HCT116 (cell line): ENCODE measurements around the gene WDR88. TPM values are rescaled to one million over a fixed set of nuclear protein-coding genes. Genes with fewer than 3 reads are reported as not detected.
"Not testable (repeated sequence)": the region's sequence is repeated elsewhere in the genome, so short reads cannot be mapped to it uniquely, and the experiment has no call there.

Experiments used
- ATAC-seq: fragments of 200-7000 bp; cut with Tn5 transposase; 2 replicates; pipeline ENCODE4 v1.9.1; 2020; ENCODE audit warnings: mild to moderate bottlenecking, moderate library complexity
- BruUV-seq: library from RNA; stranded (reverse); fragments of 400-500 nt; replicated peaks from 2 replicates; lab custom pipeline; 2021; lab: Mats Ljungman, UMichigan
- CTCF ChIA-PET: fragments of 300-600 bp; sonication (Branson Sonifier 250); formaldehyde crosslinking; loops from one replicate; lab custom pipeline; 2021; ENCODE audit warnings: antibody characterized with exemption; lab: Charles Lee
- POLR2A ChIA-PET: fragments of 300-600, 350-600 bp; sonication (Branson Sonifier 250); formaldehyde crosslinking; loops from one replicate; lab custom pipeline; 2021; ENCODE audit warnings: antibody characterized with exemption; lab: Charles Lee
- RAD21 ChIA-PET, 2 experiments: fragments of 300-600 bp; sonication (Branson Sonifier 250); formaldehyde crosslinking; loops; one replicate each; lab custom pipeline; 2023; ENCODE audit warnings: low total read pairs in 2 of 2; ENCODE audit not compliant: uncharacterized antibody in 2 of 2, unreplicated experiment in 2 of 2, low non-redundant PET in 1 of 2; lab: Charles Lee
- DNase-seq: peaks from one replicate; pipeline ENCODE4 v3.0.0-alpha.2; 2010; ENCODE audit warnings: low read depth, low spot score
- H2AFZ ChIP-seq: fragments of 200-600 bp; shearing (Covaris generic), sonication (generic); 2 replicates; pipeline ENCODE4 v1.6.1; 2017; ENCODE audit warnings: low read depth, mixed run types, mixed read lengths, antibody characterized with exemption, low read length; ENCODE audit not compliant: poor library complexity, severe bottlenecking
- H3K27ac ChIP-seq: 2 replicates; pipeline ENCODE4 v1.5.1; 2012; ENCODE audit warnings: low read depth, low read length
- H3K27me3 ChIP-seq: fragments of 200-600 bp; sonication (generic); 2 replicates; pipeline ENCODE4 v1.6.1; 2016; ENCODE audit warnings: mixed run types, low read length, mixed read lengths; ENCODE audit not compliant: insufficient read depth
- H3K36me3 ChIP-seq, 2 experiments: fragments of 200-500 bp in 1 of 2; fragments of 200-600 bp in 1 of 2; sonication (Bioruptor generic) in 1 of 2; sonication (generic) in 1 of 2; 2 replicates each; pipeline versions ENCODE4 v1.5.1 to v1.6.1; 2014 to 2016; ENCODE audit warnings: low read length in 2 of 2, inconsistent platforms in 1 of 2, mixed read lengths in 1 of 2, mixed run types in 1 of 2; ENCODE audit not compliant: insufficient read depth in 2 of 2, control insufficient read depth in 1 of 2
- H3K4me1 ChIP-seq, 2 experiments: fragments of 200-600 bp in 1 of 2; sonication (generic) in 1 of 2; 2 replicates each; pipeline versions ENCODE4 v1.5.1 to v1.6.1; 2012 to 2017; ENCODE audit warnings: low read length in 2 of 2, inconsistent platforms in 1 of 2, mild to moderate bottlenecking in 1 of 2, mixed read lengths in 1 of 2, mixed run types in 1 of 2, moderate library complexity in 1 of 2; ENCODE audit not compliant: insufficient read depth in 2 of 2, control insufficient read depth in 1 of 2
- H3K4me2 ChIP-seq: fragments of 200-600 bp; sonication (generic); 2 replicates; pipeline ENCODE4 v1.6.1; 2017; ENCODE audit warnings: mixed run types, low read length, mixed read lengths
- H3K4me3 ChIP-seq, 2 experiments: fragments of 200-600 bp in 1 of 2; sonication (generic) in 1 of 2; replicated peaks in 1 of 2; 2 replicates each; pipeline ENCODE4 v1.5.1; 2011 to 2016; ENCODE audit warnings: low read length in 2 of 2, control low read depth in 1 of 2, low read depth in 1 of 2, mild to moderate bottlenecking in 1 of 2, mixed read lengths in 1 of 2, mixed run types in 1 of 2
- H3K79me2 ChIP-seq: fragments of 200-600 bp; sonication (generic); 2 replicates; pipeline ENCODE4 v1.6.1; 2017; ENCODE audit warnings: mild to moderate bottlenecking, mixed run types, low read length, moderate library complexity, mixed read lengths; ENCODE audit not compliant: insufficient read depth
- H3K9ac ChIP-seq: fragments of 200-600 bp; sonication (generic); 2 replicates; pipeline ENCODE4 v1.6.1; 2016; ENCODE audit warnings: low read length, mixed read lengths
- H3K9me2 ChIP-seq: fragments of 200-600 bp; sonication (generic), shearing (Covaris generic); 2 replicates; pipeline ENCODE4 v1.6.1; 2017; ENCODE audit warnings: mixed run types, mild to moderate bottlenecking, moderate library complexity; ENCODE audit not compliant: insufficient read depth
- H3K9me3 ChIP-seq, 2 experiments: fragments of 200-500 bp in 1 of 2; fragments of 200-600 bp in 1 of 2; sonication (Bioruptor generic) in 1 of 2; sonication (generic) in 1 of 2; 2 replicates each; pipeline ENCODE4 v1.6.1; 2014 to 2017; ENCODE audit warnings: low read length in 2 of 2, mixed read lengths in 2 of 2, inconsistent platforms in 1 of 2, low read depth in 1 of 2, mild to moderate bottlenecking in 1 of 2, mixed run types in 1 of 2, moderate library complexity in 1 of 2; ENCODE audit not compliant: control insufficient read depth in 1 of 2, insufficient read depth in 1 of 2
- H4K20me1 ChIP-seq: fragments of 200-600 bp; sonication (generic), shearing (Covaris generic); 2 replicates; pipeline ENCODE4 v1.6.1; 2017; ENCODE audit warnings: mixed run types, mild to moderate bottlenecking, moderate library complexity; ENCODE audit not compliant: insufficient read depth
- EZH2 ChIP-seq: fragments of 200-600 bp; sonication (generic); IDR thresholded peaks from 2 replicates; pipeline ENCODE4 v1.6.1; 2017; ENCODE audit warnings: antibody characterized with exemption, mixed run types
- RAD21 ChIP-seq: IDR thresholded peaks from 2 replicates; pipeline ENCODE4 v1.6.1; 2012; ENCODE audit warnings: low read depth, mild to moderate bottlenecking
- ZFX ChIP-seq: fragments of 450-650 bp; IDR thresholded peaks from 2 replicates; pipeline ENCODE4 v1.6.1; 2017
- intact Hi-C: fragments of 100-400 bp; cut with micrococcal nuclease; formaldehyde crosslinking; loops from 2 replicates; pipeline ENCODE4 v1.10.0; 2022
- total RNA-seq: library from RNA; stranded (reverse); gene quantifications from one replicate; pipeline ENCODE4 v1.2.1, GENCODE V29; 2021; ENCODE audit not compliant: unreplicated experiment
- TF ChIP-seq, protein P1 (sequence below), 3 experiments: fragments of 200-600 bp in 1 of 3; sonication (generic) in 1 of 3; IDR thresholded peaks in 2 of 3; conservative IDR thresholded peaks in 1 of 3; 2 replicates each; pipeline ENCODE4 v1.5.1; 2012 to 2017; ENCODE audit warnings: low read depth in 2 of 3, low read length in 2 of 3, antibody characterized with exemption in 1 of 3, borderline replicate concordance in 1 of 3, control low read depth in 1 of 3, mild to moderate bottlenecking in 1 of 3, mixed read lengths in 1 of 3, mixed run types in 1 of 3, moderate library complexity in 1 of 3; ENCODE audit not compliant: insufficient read depth in 1 of 3

WDR88 gene
- total RNA-seq, 1 experiment from 2014 or later: not detected

DNA sequence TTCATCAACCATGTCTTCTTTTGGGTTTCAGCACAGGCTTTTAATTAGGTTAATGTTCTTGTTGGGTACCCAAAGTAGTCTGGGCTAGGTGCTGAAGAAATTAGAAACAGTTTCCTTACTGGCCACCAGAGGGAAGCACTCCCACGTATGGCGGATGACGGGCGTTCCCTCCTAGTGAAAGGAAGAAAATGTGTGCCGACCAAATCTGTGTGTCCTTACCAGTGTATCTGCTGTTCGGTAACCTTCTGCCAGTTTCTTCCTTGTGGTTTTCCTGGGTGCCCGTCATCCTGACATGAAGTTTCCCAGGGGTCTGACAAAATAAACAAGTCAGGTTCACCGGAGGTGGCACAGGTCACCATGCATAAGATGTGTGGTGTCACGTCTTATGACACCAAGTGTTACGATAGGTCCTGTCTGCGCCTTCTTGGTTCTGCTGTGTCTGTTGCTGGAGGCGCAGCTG is 6.0 kb upstream of the WDR88 start:
- H2AFZ ChIP-seq: no peak overlapping the region
- no peaks in the 10 kb centered on the region for H4K20me1 ChIP-seq
- ChIA-PET POLR2A (interaction anchor here (0.8 kb wide), 1 partner anchor 154 kb away, joined by 3 read pairs; the partner anchor contains the start of genes CEP89 and FAAP24), CTCF (interaction anchor here (1.3 to 2.2 kb wide), 2 partner anchors 58 to 154 kb away, joined by 4 to 35 read pairs; partner anchors contain the start of genes CEP89 and FAAP24), RAD21 (interaction anchor here (1.0 to 1.3 kb wide), 3 partner anchors 58 to 154 kb away, joined by 3 to 4 read pairs (median 3); partner anchors contain the start of genes CEP89 (in 1 of the 2) and FAAP24 (in 1 of the 2))
- intact Hi-C loops: loop anchor here (1.0 to 10.0 kb wide), 2 partner anchors 58 to 649 kb away; no protein-coding TSS in a partner anchor
- ATAC-seq (peak; percentile 93), DNase-seq (peak; percentile 28)
- H3K36me3 ChIP-seq: peaks cover 3% of the 10 kb centered on the region in 2 experiments; a peak in 2 of 4 replicates
- no peaks in the 10 kb centered on the region for H3K27me3 ChIP-seq
- peak overlapping the region; percentile 22; the same call in 1 of the 2 replicates for H3K4me2 ChIP-seq
- no peak overlapping the region for H3K9ac ChIP-seq
- no peaks in the 10 kb centered on the region for H3K79me2 ChIP-seq
- H3K4me1 ChIP-seq: peaks cover 0 to 4% of the 10 kb centered on the region in 2 experiments; a peak in 2 of 4 replicates
- no peaks in the 10 kb centered on the region for H3K9me3 ChIP-seq
- no peaks in the 10 kb centered on the region for H3K9me2 ChIP-seq
- TF ChIP-seq EZH2 (no peak), RAD21 (peak; percentile 76), ZFX (no peak)
- TF ChIP-seq, protein P1, sequence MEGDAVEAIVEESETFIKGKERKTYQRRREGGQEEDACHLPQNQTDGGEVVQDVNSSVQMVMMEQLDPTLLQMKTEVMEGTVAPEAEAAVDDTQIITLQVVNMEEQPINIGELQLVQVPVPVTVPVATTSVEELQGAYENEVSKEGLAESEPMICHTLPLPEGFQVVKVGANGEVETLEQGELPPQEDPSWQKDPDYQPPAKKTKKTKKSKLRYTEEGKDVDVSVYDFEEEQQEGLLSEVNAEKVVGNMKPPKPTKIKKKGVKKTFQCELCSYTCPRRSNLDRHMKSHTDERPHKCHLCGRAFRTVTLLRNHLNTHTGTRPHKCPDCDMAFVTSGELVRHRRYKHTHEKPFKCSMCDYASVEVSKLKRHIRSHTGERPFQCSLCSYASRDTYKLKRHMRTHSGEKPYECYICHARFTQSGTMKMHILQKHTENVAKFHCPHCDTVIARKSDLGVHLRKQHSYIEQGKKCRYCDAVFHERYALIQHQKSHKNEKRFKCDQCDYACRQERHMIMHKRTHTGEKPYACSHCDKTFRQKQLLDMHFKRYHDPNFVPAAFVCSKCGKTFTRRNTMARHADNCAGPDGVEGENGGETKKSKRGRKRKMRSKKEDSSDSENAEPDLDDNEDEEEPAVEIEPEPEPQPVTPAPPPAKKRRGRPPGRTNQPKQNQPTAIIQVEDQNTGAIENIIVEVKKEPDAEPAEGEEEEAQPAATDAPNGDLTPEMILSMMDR (IDR thresholded peaks at IDR 0.05 in 2 of 3, conservative IDR thresholded peaks at IDR 0.05 in 1 of 3; ENCODE audit: borderline replicate concordance in 1 of 3, insufficient read depth in 1 of 3, low read depth in 2 of 3, low read length in 2 of 3): peak; percentile 60 to 81 (median 80); a peak in 5 of 6 replicates
- H3K4me3 ChIP-seq: no peak overlapping the region
- BruUV-seq: no TSS peak
- H3K27ac ChIP-seq: no peak overlapping the region

GRCh38 chr19:33126712-33127111 is 5.2 kb upstream of the WDR88 start:
- H3K79me2 ChIP-seq, ATAC-seq, H3K9me2 ChIP-seq, H3K36me3 ChIP-seq, H3K4me2 ChIP-seq, H4K20me1 ChIP-seq, H3K27me3 ChIP-seq, BruUV-seq, H3K4me3 ChIP-seq, DNase-seq, H3K27ac ChIP-seq, H3K9me3 ChIP-seq, H3K4me1 ChIP-seq, H3K9ac ChIP-seq, POLR2A ChIA-PET, H2AFZ ChIP-seq: not testable (repeated sequence)
- ChIA-PET RAD21 (interaction anchor here (0.7 to 1.3 kb wide), 2 partner anchors 155 to 269 kb away, joined by 3 to 4 read pairs; partner anchors contain the start of genes CEP89 (in 1 of the 2) and FAAP24 (in 1 of the 2)), CTCF (interaction anchor here (0.7 to 1.8 kb wide), 2 partner anchors 57 to 280 kb away, joined by 5 read pairs; no protein-coding TSS in a partner anchor)
- intact Hi-C loops: loop anchor here (1.0 to 10.0 kb wide), 2 partner anchors 58 to 648 kb away; no protein-coding TSS in a partner anchor
